Neural cell (in vitro differentiated cells): ENCODE results near the gene RALGPS2. TPM values are rescaled to one million over a fixed set of nuclear protein-coding genes. Genes with fewer than 3 reads are reported as not detected.

ENCODE experiments used
- H2AFZ ChIP-seq: fragments of 200-600, 300-800 bp; sonication (generic), shearing (Covaris generic); 2 replicates; pipeline ENCODE4 v1.6.0; 2014; ENCODE audit warnings: low read depth, mild to moderate bottlenecking, antibody characterized with exemption, low read length, moderate library complexity
- H3F3A ChIP-seq: fragments of 200-600 bp; shearing (Covaris generic); 2 replicates; pipeline ENCODE4 v1.6.1; 2016; ENCODE audit warnings: mild to moderate bottlenecking, moderate library complexity, mixed read lengths, antibody characterized with exemption, low read length; ENCODE audit not compliant: insufficient read depth, poor library complexity, severe bottlenecking
- H3K27ac ChIP-seq: fragments of 200-600, 300-800 bp; sonication (generic), shearing (Covaris generic); 2 replicates; pipeline ENCODE4 v1.5.1; 2014; ENCODE audit warnings: mild to moderate bottlenecking, low read length, moderate library complexity
- H3K27me3 ChIP-seq: fragments of 300-800, 200-600 bp; sonication (generic), shearing (Covaris generic); 2 replicates; pipeline ENCODE4 v1.6.0; 2014; ENCODE audit warnings: mild to moderate bottlenecking, low read depth, low read length, moderate library complexity; ENCODE audit not compliant: insufficient read depth
- H3K36me3 ChIP-seq: fragments of 300-800, 200-600 bp; sonication (generic), shearing (Covaris generic); 2 replicates; pipeline ENCODE4 v1.5.1; 2014; ENCODE audit warnings: mild to moderate bottlenecking, antibody characterized with exemption, low read length, moderate library complexity; ENCODE audit not compliant: insufficient read depth
- H3K4me2 ChIP-seq: fragments of 300-800, 200-600 bp; sonication (generic), shearing (Covaris generic); 2 replicates; pipeline ENCODE4 v1.6.0; 2014; ENCODE audit warnings: mild to moderate bottlenecking, low read length
- H3K4me3 ChIP-seq: fragments of 300-800, 200-600 bp; sonication (generic), shearing (Covaris generic); 2 replicates; pipeline ENCODE4 v1.5.1; 2014; ENCODE audit warnings: mild to moderate bottlenecking, low read length, moderate library complexity
- H3K79me2 ChIP-seq: fragments of 200-600 bp; shearing (Covaris generic); replicated peaks from 2 replicates; pipeline ENCODE4 v1.6.0; 2014; ENCODE audit warnings: mild to moderate bottlenecking, low read length, moderate library complexity; ENCODE audit not compliant: insufficient read depth
- H3K9ac ChIP-seq: fragments of 300-800, 200-600 bp; sonication (generic), shearing (Covaris generic); 2 replicates; pipeline ENCODE4 v1.6.1; 2016; ENCODE audit warnings: mild to moderate bottlenecking, low read length, mixed read lengths
- H3K9me2 ChIP-seq: fragments of 200-600 bp; shearing (Covaris generic); 2 replicates; pipeline ENCODE4 v1.6.1; 2016; ENCODE audit warnings: mild to moderate bottlenecking, low read length, mixed read lengths; ENCODE audit not compliant: insufficient read depth
- H3K9me3 ChIP-seq: fragments of 200-600, 300-800 bp; sonication (generic), shearing (Covaris generic); 2 replicates; pipeline ENCODE4 v1.6.1; 2016; ENCODE audit warnings: mild to moderate bottlenecking, mixed run types, low read length, moderate library complexity, mixed read lengths
- H4K20me1 ChIP-seq: fragments of 200-600 bp; shearing (Covaris generic); 2 replicates; pipeline ENCODE4 v1.6.1; 2016; ENCODE audit warnings: mild to moderate bottlenecking, mixed run types; ENCODE audit not compliant: insufficient read depth
- CTCF ChIP-seq: fragments of 450-650 bp; IDR thresholded peaks from 2 replicates; pipeline ENCODE4 v1.5.1; 2014; ENCODE audit warnings: antibody characterized with exemption, mild to moderate bottlenecking, moderate library complexity; ENCODE audit not compliant: poor library complexity, severe bottlenecking
- EP300 ChIP-seq: fragments of 450-650 bp; conservative IDR thresholded peaks from 2 replicates; pipeline ENCODE4 v1.6.1; 2014; ENCODE audit warnings: antibody characterized with exemption, mild to moderate bottlenecking, moderate library complexity; ENCODE audit not compliant: poor library complexity, severe bottlenecking
- EZH2 ChIP-seq: fragments of 200-600, 300-800 bp; shearing (Covaris generic), sonication (generic); IDR thresholded peaks from 2 replicates; pipeline ENCODE4 v1.6.1; 2014; ENCODE audit warnings: antibody characterized with exemption, low read length, borderline replicate concordance, mild to moderate bottlenecking; ENCODE audit not compliant: insufficient read depth, poor library complexity, severe bottlenecking
- MXI1 ChIP-seq: fragments of 450-650 bp; conservative IDR thresholded peaks from 2 replicates; pipeline ENCODE4 v1.6.1; 2014; ENCODE audit warnings: antibody characterized with exemption, mild to moderate bottlenecking; ENCODE audit not compliant: poor library complexity, severe bottlenecking
- POLR2AphosphoS5 ChIP-seq: IDR thresholded peaks from 2 replicates; pipeline ENCODE4 v1.6.1; 2012
- RAD21 ChIP-seq: fragments of 450-650 bp; conservative IDR thresholded peaks from 2 replicates; pipeline ENCODE4 v1.6.1; 2014; ENCODE audit warnings: antibody characterized with exemption, mild to moderate bottlenecking, moderate library complexity
- REST ChIP-seq: IDR thresholded peaks from 2 replicates; pipeline ENCODE4 v1.6.1; 2012; ENCODE audit warnings: borderline replicate concordance
- SMC3 ChIP-seq: fragments of 450-650 bp; conservative IDR thresholded peaks from 2 replicates; pipeline ENCODE4 v1.6.1; 2014; ENCODE audit warnings: antibody characterized with exemption, mild to moderate bottlenecking, moderate library complexity; ENCODE audit not compliant: poor library complexity
- TAF1 ChIP-seq: IDR thresholded peaks from 2 replicates; pipeline ENCODE4 v1.6.1; 2012; ENCODE audit warnings: low read depth
- polyA plus RNA-seq: library from polyadenylated mRNA; depleted of rRNA; stranded (reverse); fragments of >200 nt; gene quantifications from 2 replicates; pipeline ENCODE4 v1.2.3, GENCODE V29; 2014

RALGPS2 gene
- polyA plus RNA-seq, 1 donor from 2014 or later, result 26.6 TPM

- TF ChIP-seq SMC3 (no peak), EZH2 (no peak)
Observed at GRCh38 chr1:178898401-178898800, 173.4 kb downstream of the RALGPS2 start (continued).

GRCh38 chr1:178899402-178899801 lies 174.4 kb downstream of the RALGPS2 start:
- no peaks in the 10 kb centered on the region for H3K27me3 ChIP-seq
- H3K9ac ChIP-seq, result no peak overlapping the region
- no peak overlapping the region for H3K4me3 ChIP-seq
- H3K36me3 ChIP-seq, result no peaks in the 10 kb centered on the region
- H3F3A ChIP-seq, result no peaks in the 10 kb centered on the region
- TF ChIP-seq RAD21 (no peak), TAF1 (no peak), SMC3 (no peak), POLR2AphosphoS5 (no peak), EZH2 (no peak), MXI1 (no peak), REST (no peak), EP300 (no peak), CTCF (no peak)
- H3K4me2 ChIP-seq, result no peak overlapping the region
- H3K27ac ChIP-seq, result no peak overlapping the region
- H3K9me2 ChIP-seq, result no peaks in the 10 kb centered on the region
- H4K20me1 ChIP-seq, result no peaks in the 10 kb centered on the region
- no peaks in the 10 kb centered on the region for H3K9me3 ChIP-seq
- no peaks in the 10 kb centered on the region for H3K79me2 ChIP-seq
- no peak overlapping the region for H2AFZ ChIP-seq

GRCh38 chr1:178901482-178902125 lies 176.6 kb downstream of the RALGPS2 start:
- TF ChIP-seq REST, result no peak
- no peak for TF ChIP-seq RAD21
- Histone ChIP-seq H3F3A (no peaks in the 10 kb centered on the region), H3K4me3 (no peak overlapping the region), H2AFZ (no peak overlapping the region), H3K4me2 (no peak overlapping the region), H3K27ac (no peak overlapping the region), H3K9me3 (no peaks in the 10 kb centered on the region), H3K79me2 (no peaks in the 10 kb centered on the region), H4K20me1 (no peaks in the 10 kb centered on the region), H3K9ac (no peak overlapping the region), H3K9me2 (no peaks in the 10 kb centered on the region), H3K27me3 (no peaks in the 10 kb centered on the region), H3K36me3 (no peaks in the 10 kb centered on the region)
